ENCODE results near the gene SRXN1. TPM values are rescaled to one million over a fixed set of nuclear protein-coding genes. Genes with fewer than 3 reads are reported as not detected.

Gene SRXN1
- total and polyA plus RNA-seq, 7 experiments from 2014 or later: 0.12 to 14.8 (median 0.84) TPM

GRCh38 chr20:687468-688203 is 34.6 kb upstream of the SRXN1 start:
- Histone ChIP-seq H3K4me3 (ENCODE audit: low read length) (no peak overlapping the region), H3K9me3 (ENCODE audit: control insufficient read depth in 2 of 3, low read length in 3 of 3) (no peaks in the 10 kb centered on the region), H3K27me3 (ENCODE audit: control insufficient read depth in 2 of 2, insufficient read depth in 2 of 2, low read length in 2 of 2) (no peaks in the 10 kb centered on the region), H3K27ac (ENCODE audit: low read depth, low read length) (no peak overlapping the region), H3K4me1 (ENCODE audit: control insufficient read depth in 2 of 2, insufficient read depth in 2 of 2, low read length in 2 of 2) (no peaks in the 10 kb centered on the region), H3K36me3 (ENCODE audit: control insufficient read depth in 2 of 3, insufficient read depth in 3 of 3, low read length in 3 of 3) (no peaks in the 10 kb centered on the region)
- Mint-ChIP-seq H3K4me3 (no peak overlapping the region), H3K9me3 (no peaks in the 10 kb centered on the region), H3K4me1 (peaks cover 0 to 2% (median 0%) of the 10 kb centered on the region in 7 donors), H3K27me3 (peaks cover 8 to 49% (median 23%) of the 10 kb centered on the region in 5 donors), H3K36me3 (no peaks in the 10 kb centered on the region), H3K27ac (no peak overlapping the region)
- ATAC-seq: no peak
- POLR2A ChIA-PET: no interaction called here
- CTCF ChIA-PET: no interaction called here
- intact Hi-C loops (cut with micrococcal nuclease): no loop called here
- no peak for DNase-seq

DNA sequence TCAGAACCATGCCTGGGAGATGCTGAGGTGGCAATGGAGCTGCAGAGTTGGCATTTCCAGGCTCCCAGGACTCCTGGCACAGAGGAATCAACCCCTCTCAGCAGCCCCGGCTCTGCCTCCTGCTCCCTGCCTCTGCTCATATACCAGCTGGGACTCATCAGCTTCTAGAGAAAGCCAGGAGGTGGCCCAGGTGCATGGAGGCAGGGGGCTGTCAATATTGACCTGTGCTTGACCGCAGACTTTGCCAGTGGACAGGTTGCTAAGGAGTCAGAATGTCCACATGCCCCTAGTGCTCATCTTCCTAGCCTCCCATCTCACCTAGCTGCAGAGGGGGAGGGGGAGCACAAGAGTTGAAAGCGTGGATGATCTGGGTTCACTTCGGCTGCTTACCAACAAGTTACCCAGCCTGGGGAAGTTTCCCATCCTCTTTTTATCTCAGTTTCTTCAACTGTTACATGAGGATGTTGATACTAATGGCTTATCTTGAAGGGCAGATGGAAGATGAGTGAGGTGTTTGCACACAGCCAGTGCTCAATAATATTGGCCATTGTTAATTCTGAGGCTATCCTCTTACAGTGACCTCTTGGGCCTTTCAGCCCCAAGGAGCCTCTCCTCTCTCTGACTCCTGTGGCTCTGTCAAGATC is 31.8 kb upstream of the SRXN1 start:
- ChIA-PET CTCF (no interaction called here), POLR2A (no interaction called here)
- ATAC-seq (no peak), DNase-seq (no peak)
- Histone ChIP-seq H3K4me1 (ENCODE audit: control insufficient read depth in 2 of 2, insufficient read depth in 2 of 2, low read length in 2 of 2) (no peaks in the 10 kb centered on the region), H3K36me3 (ENCODE audit: control insufficient read depth in 2 of 3, insufficient read depth in 3 of 3, low read length in 3 of 3) (no peaks in the 10 kb centered on the region), H3K9me3 (ENCODE audit: control insufficient read depth in 2 of 3, low read length in 3 of 3) (no peaks in the 10 kb centered on the region), H3K4me3 (ENCODE audit: low read length) (no peak overlapping the region), H3K27ac (ENCODE audit: low read depth, low read length) (no peak overlapping the region), H3K27me3 (ENCODE audit: control insufficient read depth in 2 of 2, insufficient read depth in 2 of 2, low read length in 2 of 2) (no peaks in the 10 kb centered on the region)
- H3K36me3 Mint-ChIP-seq: no peaks in the 10 kb centered on the region
- H3K27ac Mint-ChIP-seq: no peak overlapping the region
- H3K27me3 Mint-ChIP-seq: peaks cover 2 to 36% (median 33%) of the 10 kb centered on the region in 5 donors
- no peaks in the 10 kb centered on the region for H3K4me1 Mint-ChIP-seq
- H3K4me3 Mint-ChIP-seq: no peak overlapping the region
- no peaks in the 10 kb centered on the region for H3K9me3 Mint-ChIP-seq
- intact Hi-C loops (cut with micrococcal nuclease): no loop called here

DNA sequence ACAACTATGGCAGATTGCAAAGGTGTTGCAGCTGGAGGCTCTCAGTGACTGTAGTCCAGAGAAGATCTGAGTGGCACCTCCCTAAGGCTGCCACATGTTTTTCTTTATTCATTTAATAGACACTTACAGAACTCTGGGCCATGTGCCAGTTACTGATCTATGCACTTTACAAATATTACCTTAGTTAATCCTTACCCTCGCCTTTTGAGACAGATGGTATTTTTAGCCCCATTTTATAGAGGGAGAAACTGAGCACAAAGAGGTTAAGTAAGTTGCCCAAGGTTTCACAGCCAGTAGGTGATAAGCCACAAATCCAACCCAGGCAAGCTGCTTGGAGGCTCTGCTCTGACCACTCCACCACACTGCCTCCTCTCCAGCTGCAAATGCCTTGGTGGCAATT is 29.1 kb upstream of the SRXN1 start:
- Mint-ChIP-seq H3K27ac (no peak overlapping the region), H3K9me3 (peaks cover 0 to 3% (median 0%) of the 10 kb centered on the region in 11 donors), H3K27me3 (peaks cover 22 to 48% (median 45%) of the 10 kb centered on the region in 5 donors), H3K4me1 (no peaks in the 10 kb centered on the region), H3K36me3 (no peaks in the 10 kb centered on the region), H3K4me3 (no peak overlapping the region)
- DNase-seq (no peak), ATAC-seq (no peak)
- intact Hi-C loops (cut with micrococcal nuclease): no loop called here
- no peak overlapping the region for H3K27ac ChIP-seq (ENCODE audit: low read depth, low read length)
- POLR2A ChIA-PET: no interaction called here
- CTCF ChIA-PET: no interaction called here
- H3K4me1 ChIP-seq (ENCODE audit: control insufficient read depth in 2 of 2, insufficient read depth in 2 of 2, low read length in 2 of 2): no peaks in the 10 kb centered on the region
- H3K27me3 ChIP-seq (ENCODE audit: control insufficient read depth in 2 of 2, insufficient read depth in 2 of 2, low read length in 2 of 2): no peaks in the 10 kb centered on the region
- no peak overlapping the region for H3K4me3 ChIP-seq (ENCODE audit: low read length)
- H3K9me3 ChIP-seq (ENCODE audit: control insufficient read depth in 2 of 3, low read length in 3 of 3): no peaks in the 10 kb centered on the region
- H3K36me3 ChIP-seq (ENCODE audit: control insufficient read depth in 2 of 3, insufficient read depth in 3 of 3, low read length in 3 of 3): no peaks in the 10 kb centered on the region

- DNase-seq: no peak
- Mint-ChIP-seq H3K4me1 (peaks cover 4 to 6% (median 5%) of the 10 kb centered on the region in 7 donors), H3K36me3 (peaks cover 0 to 4% (median 4%) of the 10 kb centered on the region in 5 donors), H3K4me3 (no peak overlapping the region), H3K27ac (no peak overlapping the region), H3K9me3 (peaks cover 0 to 5% (median 0%) of the 10 kb centered on the region in 11 donors), H3K27me3 (peaks cover 35 to 59% (median 50%) of the 10 kb centered on the region in 5 donors)
- CTCF ChIA-PET: no interaction called here
- no peak overlapping the region for H3K27ac ChIP-seq (ENCODE audit: low read depth, low read length)
- POLR2A ChIA-PET: no interaction called here
- H3K4me3 ChIP-seq (ENCODE audit: low read length): no peak overlapping the region
- H3K36me3 ChIP-seq (ENCODE audit: control insufficient read depth in 2 of 3, insufficient read depth in 3 of 3, low read length in 3 of 3): no peaks in the 10 kb centered on the region
- no peaks in the 10 kb centered on the region for H3K9me3 ChIP-seq (ENCODE audit: control insufficient read depth in 2 of 3, low read length in 3 of 3)
- intact Hi-C loops (cut with micrococcal nuclease): no loop called here
- H3K4me1 ChIP-seq (ENCODE audit: control insufficient read depth in 2 of 2, insufficient read depth in 2 of 2, low read length in 2 of 2): no peaks in the 10 kb centered on the region
- H3K27me3 ChIP-seq (ENCODE audit: control insufficient read depth in 2 of 2, insufficient read depth in 2 of 2, low read length in 2 of 2): peaks cover 0 to 6% of the 10 kb centered on the region in 2 donors
- no peak for ATAC-seq
Observed at GRCh38 chr20:680638-681187, 27.7 kb upstream of the SRXN1 start.

- Histone ChIP-seq H3K27ac (ENCODE audit: low read depth, low read length) (no peak overlapping the region), H3K4me1 (ENCODE audit: control insufficient read depth in 2 of 2, insufficient read depth in 2 of 2, low read length in 2 of 2) (no peaks in the 10 kb centered on the region), H3K4me3 (ENCODE audit: low read length) (no peak overlapping the region), H3K27me3 (ENCODE audit: control insufficient read depth in 2 of 2, insufficient read depth in 2 of 2, low read length in 2 of 2) (peaks cover 0 to 10% of the 10 kb centered on the region in 2 donors), H3K36me3 (ENCODE audit: control insufficient read depth in 2 of 3, insufficient read depth in 3 of 3, low read length in 3 of 3) (no peaks in the 10 kb centered on the region), H3K9me3 (ENCODE audit: control insufficient read depth in 2 of 3, low read length in 3 of 3) (no peaks in the 10 kb centered on the region)
- intact Hi-C loops (cut with micrococcal nuclease): no loop called here
- ATAC-seq (no peak), DNase-seq (no peak)
- ChIA-PET POLR2A (no interaction called here), CTCF (no interaction called here)
- peaks cover 0 to 5% (median 0%) of the 10 kb centered on the region in 11 donors for H3K9me3 Mint-ChIP-seq
- H3K4me3 Mint-ChIP-seq: no peak overlapping the region
- H3K36me3 Mint-ChIP-seq: peaks cover 0 to 4% (median 4%) of the 10 kb centered on the region in 5 donors
- H3K27me3 Mint-ChIP-seq: peaks cover 53 to 79% (median 63%) of the 10 kb centered on the region in 5 donors
- peaks cover 5 to 11% (median 6%) of the 10 kb centered on the region in 7 donors for H3K4me1 Mint-ChIP-seq
- no peak overlapping the region for H3K27ac Mint-ChIP-seq
Observed at GRCh38 chr20:677957-678356, 25.0 kb upstream of the SRXN1 start.

DNA sequence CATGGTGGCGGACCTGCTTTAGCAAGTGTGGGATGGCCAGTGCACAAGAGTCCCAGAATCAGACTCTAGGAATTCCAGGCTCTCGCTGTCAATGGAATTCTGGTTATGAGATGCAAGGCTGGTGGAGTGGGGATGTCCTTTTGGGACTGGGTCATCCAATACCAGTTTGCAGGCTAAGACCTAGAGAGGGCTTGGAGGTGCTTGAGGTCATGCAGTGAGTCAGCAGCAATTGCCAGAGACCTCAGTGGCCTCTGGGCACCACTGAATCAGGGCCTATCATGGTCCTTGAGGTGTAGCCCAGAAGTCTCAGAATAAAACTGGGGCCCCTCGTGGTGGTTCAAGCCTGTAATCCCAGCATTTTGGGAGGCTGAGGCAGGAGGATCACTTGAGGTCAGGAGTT is 24.0 kb upstream of the SRXN1 start:
- Mint-ChIP-seq H3K27me3 (peaks cover 50 to 83% (median 68%) of the 10 kb centered on the region in 5 donors), H3K4me3 (no peak overlapping the region), H3K27ac (no peak overlapping the region), H3K4me1 (peaks cover 5 to 11% (median 6%) of the 10 kb centered on the region in 7 donors), H3K36me3 (peaks cover 0 to 4% (median 4%) of the 10 kb centered on the region in 5 donors), H3K9me3 (peaks cover 0 to 5% (median 0%) of the 10 kb centered on the region in 11 donors)
- H3K36me3 ChIP-seq (ENCODE audit: control insufficient read depth in 2 of 3, insufficient read depth in 3 of 3, low read length in 3 of 3): no peaks in the 10 kb centered on the region
- DNase-seq: no peak
- ChIA-PET CTCF (no interaction called here), POLR2A (no interaction called here)
- ATAC-seq: no peak
- no peaks in the 10 kb centered on the region for H3K9me3 ChIP-seq (ENCODE audit: control insufficient read depth in 2 of 3, low read length in 3 of 3)
- H3K27me3 ChIP-seq (ENCODE audit: control insufficient read depth in 2 of 2, insufficient read depth in 2 of 2, low read length in 2 of 2): peaks cover 0 to 10% of the 10 kb centered on the region in 2 donors
- H3K4me1 ChIP-seq (ENCODE audit: control insufficient read depth in 2 of 2, insufficient read depth in 2 of 2, low read length in 2 of 2): no peaks in the 10 kb centered on the region
- intact Hi-C loops (cut with micrococcal nuclease): no loop called here
- H3K27ac ChIP-seq (ENCODE audit: low read depth, low read length): no peak overlapping the region
- no peak overlapping the region for H3K4me3 ChIP-seq (ENCODE audit: low read length)
